ENCODE data around the gene ADAP1.
"Not testable (repeated sequence)": the region's sequence is repeated elsewhere in the genome, so short reads cannot be mapped to it uniquely, and the experiment has no call there.

The ADAP1 gene

DNA sequence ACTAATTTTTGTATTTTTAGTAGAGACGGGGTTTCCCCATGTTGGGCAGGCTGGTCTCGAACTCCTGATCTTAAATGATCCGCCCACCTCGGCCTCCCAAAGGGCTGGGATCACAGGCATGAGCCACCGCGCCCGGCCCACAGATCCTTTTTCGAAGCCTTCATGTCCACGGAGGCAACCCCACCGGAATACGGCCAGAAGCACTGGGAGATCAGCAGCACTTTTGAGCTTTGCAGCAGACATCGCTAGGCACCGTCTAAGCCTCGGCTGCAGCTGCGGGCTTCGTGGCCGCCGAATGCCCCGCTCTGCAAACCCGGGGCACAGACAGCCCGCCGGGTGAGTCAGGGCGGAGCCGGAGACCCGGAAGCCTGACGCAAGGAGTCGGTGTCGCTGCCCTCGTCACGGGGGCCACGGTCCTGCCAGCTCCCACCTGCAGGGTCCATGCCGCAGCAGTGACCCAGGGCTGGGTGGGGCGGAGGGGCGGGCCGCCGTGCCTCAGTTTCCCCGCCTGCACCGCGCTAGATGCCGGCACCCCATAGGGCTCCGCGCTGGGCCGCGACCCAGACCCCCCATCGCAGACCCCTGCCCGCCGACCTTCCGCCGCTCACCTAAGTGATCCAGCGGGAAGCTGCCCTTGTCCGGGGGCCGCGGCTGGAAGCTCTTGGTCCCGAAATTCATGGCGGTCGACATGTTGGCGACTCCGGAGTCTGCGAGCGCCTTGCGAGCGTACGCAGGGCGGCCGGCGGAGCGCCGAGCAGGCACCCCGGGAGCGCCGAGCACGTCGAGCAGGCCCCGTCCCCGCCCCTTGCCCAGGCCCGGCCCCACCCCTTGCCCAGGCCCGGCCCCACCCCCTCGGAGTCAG is 20.6 kb upstream of the ADAP1 start, which contains the start of gene COX19:
Gene COX19 (minus strand): TSS at position 730 of the 862 bp plus-strand sequence. CDS start 40 bp downstream, at position 690.
- DNase-seq (ENCODE audit: low read depth): peak; percentile 80

DNA sequence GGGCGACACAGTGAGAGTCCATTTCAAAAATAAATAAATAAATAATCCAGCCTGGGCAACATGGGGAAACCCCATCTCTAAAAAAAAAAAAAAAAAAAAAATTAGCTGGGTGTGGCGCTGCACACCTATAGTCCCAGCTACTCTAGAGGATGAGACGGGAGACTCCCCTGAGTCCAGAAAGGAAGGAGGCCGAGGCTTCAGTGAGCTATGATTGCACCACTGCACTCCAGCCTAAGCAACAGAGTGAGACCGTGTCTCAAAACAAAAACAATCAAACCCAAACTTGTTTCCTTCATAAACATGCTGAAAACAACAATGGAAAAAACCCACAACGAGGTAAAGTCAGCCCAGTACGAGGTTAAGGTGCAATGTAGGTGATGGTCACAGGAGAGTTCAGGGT is 19.7 kb upstream of the ADAP1 start:
- DNase-seq (ENCODE audit: low read depth): no peak

DNA sequence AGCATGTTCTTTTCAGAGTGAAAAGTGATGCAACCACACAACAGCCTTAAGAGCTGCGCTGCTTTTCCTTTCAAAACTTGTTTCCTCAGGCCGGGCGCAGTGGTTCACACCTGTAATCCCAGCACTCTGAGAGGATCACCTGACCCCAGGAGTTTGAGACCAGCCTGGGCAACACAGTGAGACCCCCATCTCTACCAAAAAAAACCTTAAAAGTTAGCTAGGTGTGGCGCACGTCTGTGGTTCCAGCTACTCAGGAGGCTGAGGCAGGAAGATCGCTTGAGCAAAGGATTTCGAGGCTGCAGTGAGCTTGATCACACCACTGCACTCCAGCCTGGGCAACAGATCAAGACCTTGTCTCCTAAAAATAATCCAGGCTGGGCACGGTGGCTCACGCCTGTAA is 18.8 kb upstream of the ADAP1 start:
- DNase-seq (ENCODE audit: low read depth): no peak

DNA sequence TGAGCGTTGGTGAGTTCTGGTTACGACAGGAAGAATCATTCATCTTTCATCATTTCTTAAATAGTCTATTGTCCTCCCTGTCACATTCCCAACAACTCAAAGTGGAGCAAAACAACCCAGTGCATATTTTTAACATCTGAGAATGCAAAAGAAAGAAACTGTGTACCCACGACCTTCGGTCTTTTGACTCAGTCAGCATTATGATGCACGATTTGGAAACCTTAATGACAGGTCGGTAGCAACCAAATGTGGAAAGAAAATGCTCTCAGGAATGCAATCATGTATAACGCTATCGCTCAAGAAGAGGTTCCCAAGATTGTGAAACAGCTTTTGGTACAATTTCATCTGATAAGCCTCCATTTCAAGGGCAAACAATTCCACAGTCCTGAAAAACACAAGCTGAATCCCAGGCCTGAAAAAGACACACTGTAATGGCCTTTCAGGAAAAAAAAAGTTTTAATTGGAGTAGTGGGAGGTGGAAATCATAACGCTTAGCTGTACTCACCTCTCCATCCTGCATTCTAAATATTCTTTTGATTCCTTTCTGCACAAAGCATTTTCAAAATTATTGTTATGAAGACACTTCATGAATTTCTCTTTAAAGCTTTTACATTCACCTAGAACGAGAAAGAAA is 18.3 kb upstream of the ADAP1 start:
- no peak for DNase-seq (ENCODE audit: low read depth)

DNA sequence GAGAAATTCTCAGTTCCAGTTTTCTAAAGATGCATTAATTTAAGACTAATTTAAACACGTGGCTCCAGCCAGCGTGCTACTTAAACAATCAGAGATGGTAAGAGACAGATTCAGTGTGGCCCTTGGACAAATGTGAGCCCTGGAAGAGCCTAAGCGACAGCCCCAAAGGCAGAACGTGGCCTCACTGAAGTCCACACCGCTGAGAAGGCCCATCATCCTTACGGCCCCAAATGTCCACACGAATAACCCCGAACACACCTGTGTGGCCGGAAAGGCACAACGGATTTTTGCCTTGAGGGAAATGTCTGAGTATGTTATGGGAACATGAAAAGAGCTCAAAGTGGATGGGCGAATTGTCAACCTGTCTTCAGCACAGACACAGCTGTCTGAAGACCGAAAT is 17.6 kb upstream of the ADAP1 start:
- no peak for DNase-seq (ENCODE audit: low read depth)

DNA sequence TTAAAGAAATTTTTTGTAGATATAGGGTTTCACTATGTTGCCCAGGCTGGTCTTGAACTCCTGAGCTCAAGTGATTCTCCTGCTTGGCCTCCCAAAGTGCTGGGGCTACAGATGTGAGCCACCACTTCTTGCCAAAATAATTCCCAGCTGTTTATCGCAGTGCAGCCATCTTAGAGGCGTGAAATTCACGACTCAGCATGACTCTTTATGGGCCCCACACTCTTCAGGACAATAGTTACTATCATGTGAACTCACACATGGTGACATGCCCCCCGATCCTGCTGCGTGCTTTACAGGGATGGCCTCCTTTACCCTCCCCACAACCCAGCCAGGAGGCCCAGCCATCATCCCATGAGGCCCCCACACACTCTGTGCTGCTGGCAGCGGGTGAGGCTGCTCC is 16.3 kb upstream of the ADAP1 start:
- no peak for DNase-seq (ENCODE audit: low read depth)

DNA sequence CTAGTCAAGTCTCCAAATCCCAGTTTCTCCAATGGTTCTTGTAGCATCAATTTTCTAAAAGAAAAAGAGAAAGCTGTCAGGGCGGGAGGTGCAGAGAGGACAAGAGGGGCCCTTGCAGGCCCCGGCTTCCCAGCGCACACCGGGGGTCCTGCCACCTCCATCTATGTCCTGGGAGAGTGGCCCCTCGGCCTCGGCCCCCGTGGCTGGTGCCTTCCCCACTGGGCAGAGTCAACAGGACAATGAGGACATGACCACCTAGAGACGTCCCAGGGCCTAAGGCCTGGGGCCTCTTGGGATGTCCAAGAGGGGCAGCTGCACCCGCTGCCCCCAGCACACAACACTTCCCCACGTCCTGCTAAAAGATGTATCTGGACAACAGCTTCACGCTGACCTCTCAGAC is 14.9 kb upstream of the ADAP1 start:
- DNase-seq (ENCODE audit: low read depth): no peak

DNA sequence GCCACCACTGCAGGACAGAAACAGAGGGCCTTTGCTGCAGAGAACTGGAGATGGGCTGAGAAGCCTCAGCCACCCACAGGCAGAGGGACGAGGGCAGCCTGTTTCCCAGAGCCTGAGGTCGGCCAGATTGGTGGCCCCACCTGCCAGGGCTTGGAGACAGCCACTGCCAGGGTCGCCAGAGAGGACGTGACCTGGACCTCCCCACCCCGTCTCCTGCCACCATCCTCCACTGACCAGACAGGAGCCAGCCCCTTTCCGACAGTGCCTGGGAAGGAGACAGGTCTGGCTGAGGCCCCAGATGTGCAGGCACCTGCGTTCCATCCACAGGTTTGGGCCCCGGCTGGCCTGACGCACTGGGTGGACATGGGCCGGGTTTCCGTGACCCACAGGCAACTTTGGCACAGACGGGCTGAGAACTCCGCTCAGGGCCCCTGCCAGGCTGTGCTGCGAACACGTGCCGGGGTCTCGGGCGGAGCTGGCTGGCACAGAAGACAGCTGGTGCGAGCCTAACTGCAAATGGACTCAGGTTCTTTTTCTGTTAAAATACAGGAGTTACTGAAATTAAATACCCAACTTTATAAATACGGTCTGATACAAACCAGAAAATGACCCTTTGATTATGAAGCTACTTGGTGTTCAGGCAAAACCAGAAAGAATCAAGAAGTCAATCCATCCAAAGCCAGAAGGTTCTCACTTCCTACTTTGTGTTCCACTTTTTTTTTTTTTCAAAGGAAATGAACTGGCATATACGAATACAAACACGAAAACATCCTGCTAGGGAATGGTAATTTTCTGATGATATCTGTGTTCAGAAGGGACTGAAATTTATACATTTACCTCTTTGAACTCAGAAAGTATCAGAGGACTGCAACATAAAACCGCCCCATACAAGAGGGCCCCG is 14.0 kb upstream of the ADAP1 start:
- no peak for DNase-seq (ENCODE audit: low read depth)

DNA sequence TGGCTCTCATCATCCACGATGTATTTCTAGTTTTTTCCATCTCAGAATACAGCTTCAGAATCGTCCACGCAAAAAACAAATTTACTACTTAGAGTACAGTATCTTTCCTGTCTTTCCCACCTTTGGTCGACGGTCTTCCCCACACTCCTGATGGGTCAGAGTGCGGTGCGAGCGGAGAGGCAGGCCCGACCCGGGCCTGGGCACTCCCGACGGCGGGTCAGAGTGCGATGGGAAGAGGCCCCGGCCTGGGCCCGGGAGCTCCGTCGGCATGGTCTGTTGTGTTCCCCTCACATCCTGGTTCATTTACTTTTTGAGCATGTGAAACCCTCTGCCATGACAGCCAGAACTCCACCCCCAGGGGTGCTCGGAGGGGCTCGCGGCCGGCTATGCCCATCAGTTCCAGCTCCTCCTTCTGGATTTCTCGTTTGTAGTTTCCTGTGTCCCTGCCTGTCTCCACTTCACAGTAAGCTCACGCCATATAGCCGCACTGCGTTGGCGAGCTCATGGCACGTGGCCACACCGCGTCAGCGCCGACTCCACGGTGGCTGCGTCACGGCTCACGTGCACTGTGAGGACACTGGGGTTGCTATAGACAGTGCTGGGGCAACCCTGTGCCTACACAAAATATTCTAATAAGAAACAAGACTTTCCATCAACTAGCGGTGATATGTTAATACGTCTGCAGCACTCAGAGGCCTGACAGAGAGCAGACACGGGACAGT is 13.0 kb upstream of the ADAP1 start:
- no peak for DNase-seq (ENCODE audit: low read depth)

DNA sequence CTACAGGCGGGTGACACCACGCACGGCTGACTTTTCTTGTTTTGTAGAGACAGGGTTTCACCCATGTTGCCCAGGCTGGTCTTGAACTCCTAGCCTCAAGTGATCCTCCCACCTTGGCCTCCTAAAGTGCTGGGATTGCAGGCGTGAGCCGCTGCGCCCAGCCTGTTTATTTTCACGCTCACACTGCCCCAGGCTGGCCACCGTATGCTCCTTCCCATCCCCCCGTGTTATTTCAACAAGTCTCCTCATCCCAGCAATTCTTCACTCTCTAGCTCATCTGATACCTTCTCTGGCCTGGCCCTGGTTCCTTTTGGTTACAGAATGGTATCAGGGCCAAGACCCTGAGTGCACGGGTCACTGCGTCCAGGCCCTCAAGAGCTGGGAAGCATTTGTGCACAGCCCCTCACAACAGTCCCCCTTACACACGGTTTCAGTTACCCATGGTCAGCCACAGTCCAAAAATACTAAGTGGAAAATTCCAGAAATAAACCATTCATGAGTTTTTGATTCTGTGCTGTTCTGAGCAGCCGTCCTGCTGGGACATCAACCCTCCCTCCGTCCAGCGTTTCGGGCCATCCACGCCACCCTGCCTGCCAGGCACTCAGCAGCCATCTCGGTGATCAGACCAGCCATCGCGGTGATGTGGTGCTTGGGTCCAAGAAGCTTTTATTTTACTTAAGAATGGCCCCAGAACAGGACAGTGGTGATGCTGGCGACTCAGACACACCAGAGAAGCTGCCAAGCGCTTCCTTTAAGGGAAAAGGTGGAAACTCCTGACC is 12.0 kb upstream of the ADAP1 start:
- DNase-seq (ENCODE audit: low read depth): no peak

DNA sequence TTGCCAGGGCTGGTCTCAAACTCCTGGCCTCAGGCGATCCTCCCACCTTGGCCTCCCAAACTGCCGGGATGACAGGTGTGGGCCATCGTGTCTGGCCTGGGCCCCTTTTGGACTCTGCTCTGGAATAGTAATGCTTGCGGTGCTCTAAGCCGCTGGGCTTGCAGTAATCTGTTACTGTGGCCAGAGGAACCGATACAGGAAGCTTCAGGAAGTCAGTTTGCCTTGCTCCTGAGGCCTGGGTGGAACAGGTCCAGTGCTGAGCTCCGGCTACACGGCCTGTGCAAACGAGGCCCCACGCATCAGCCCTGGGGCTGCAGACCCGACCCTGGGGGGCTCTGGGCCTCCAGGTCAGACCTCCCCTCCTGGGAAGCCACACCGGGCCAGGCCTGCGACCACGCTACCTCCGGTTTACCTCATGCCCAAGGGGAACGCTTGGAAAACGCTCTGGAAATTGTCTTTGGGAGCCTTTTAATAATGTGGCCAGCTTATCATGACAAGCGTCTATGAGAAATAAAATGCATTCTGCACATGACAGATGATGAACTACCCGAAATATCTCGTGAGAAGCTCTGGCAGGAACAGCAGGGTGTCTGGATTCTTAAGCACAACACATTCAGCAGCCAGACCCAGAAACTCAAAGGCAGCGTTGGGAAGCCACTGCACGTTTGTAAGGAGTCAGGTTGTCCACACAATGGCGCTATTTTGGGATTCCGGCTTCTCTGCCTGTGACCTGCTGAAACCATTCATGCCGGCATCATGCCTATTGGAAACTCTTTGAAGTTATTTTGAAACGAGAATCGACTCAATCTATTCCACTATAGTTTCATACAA is 10.1 kb upstream of the ADAP1 start:
- DNase-seq (ENCODE audit: low read depth): no peak

DNA sequence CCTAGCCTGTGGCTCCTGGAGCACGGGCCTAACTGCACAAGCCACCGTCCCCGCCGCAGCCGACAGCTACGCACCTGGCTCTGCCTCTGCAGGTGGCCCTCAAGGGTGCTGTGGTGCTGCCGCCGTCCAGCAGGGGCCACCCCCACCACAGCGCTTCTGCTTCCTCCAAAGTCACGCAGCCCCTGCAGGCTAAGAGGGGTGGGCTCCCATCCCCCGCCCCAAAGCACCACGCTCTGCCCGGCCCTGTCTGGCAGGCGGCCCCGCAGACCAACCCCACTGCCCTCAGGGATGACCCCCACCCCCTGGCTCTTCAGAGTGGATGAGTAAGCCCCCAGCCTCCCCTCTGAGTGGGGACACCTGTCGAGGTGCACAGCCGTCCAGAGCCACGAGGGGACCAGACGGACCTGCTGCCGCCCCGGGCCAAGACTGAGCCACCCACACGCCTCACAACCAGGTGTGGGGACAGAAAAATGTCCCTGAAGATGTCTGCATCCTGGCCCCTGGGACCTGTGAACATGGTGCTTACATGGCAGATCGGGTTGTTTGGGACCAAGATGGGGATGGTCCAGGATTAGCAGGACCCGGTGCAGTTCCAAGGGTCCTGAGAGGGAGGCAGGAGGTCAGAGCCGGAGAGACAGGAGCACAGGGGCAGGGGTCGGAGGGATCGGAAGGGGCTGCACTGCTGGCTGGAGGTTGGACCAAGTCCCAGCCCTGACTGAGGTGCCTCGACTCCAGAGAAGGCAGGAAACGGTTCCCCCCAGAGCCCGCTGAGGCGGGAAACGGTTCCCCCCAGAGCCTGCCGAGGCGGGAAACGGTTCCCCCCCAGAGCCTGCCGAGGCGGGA is 9.0 kb upstream of the ADAP1 start:
- no peak for DNase-seq (ENCODE audit: low read depth)

DNA sequence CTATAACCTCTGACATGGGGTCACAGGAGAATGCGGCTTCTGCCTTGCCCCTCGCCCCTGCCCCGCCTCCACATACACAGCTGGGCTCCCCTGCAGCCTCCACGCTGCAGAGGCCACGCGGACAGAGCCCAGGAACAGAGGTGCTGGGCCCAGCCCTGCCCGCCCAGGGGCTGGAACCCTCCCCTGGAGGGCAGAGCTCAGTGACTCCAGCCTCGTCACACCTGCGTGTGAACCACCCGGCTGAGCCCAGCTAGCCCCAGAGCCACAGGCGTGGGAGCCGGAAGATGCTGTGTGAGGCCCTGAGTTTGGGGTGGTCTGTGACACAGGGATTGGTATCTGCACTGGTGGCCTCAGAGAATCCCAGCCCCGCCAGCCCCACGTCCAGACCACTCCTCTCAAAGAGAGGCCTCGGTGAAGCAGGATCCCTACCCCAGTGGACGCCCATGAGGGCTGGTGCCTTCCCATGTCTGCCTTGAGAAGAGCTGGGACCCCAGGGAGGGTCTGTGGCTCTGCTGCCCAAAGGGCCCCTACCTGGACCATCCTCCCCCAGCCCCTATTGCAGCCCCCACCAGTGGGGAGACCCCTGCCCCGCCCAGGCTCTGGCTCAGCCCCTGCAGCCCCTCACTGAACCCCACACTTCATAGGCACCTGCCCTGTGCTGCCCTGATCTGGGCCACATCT is 8.1 kb upstream of the ADAP1 start:
- DNase-seq (ENCODE audit: low read depth): no peak

DNA sequence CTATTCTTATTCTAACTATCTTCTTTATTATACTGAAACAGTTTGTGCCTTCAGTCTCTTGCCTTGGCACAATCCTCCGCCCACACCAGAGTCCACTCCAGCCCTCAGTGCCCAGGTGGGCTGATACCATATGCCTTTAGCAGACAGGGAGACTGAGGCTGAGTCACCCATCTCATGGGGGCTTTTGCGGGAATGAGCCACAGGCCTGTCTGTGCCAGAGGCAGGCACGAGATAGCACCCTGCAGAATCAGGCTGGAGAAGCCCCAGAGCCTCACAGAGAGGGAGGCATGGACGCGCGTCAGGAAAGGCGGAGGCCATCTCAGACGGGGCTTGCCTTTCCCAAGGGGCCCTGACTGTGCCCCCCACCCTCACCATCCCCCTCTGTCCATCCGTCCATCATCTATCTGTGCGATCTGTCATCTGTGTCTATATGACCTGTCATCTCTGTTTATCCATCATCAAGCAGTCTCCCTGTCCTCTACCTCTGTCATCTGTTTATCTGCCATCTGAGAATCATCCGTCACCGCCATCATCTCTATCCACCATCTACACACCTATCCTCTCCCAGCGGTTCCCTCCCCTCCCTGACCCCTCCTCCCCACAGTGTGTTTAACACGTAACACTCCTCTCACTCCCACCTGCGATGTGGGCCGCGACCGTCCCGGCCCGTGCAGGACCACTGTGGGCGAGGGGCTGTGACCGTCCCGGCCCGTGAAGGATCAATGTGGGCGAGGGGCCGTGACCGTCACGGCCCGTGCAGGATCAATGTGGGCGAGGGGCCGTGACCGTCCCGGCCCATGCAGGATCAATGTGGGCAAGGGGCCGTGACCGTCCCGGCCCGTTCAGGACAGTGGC is 7.3 kb upstream of the ADAP1 start:
- no peak for DNase-seq (ENCODE audit: low read depth)

DNA sequence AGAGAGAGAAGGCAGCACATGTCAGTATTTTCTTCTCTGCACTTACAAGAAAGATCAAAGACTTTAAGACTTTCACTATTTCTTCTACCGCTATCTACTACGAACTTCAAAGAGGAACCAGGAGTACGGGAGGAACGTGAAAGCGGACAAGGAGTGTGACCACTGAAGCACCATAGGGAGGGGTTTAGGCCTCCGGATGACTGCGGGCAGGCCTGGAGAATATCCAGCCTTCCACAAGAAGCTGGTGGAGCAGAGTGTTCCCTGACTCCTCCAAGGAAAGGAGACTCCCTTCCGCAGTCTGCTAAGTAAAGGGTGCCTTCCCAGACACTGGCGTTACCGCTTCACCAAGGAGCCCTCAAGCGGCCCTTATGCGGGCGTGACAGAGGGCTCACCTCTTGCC is 6.5 kb upstream of the ADAP1 start:
- DNase-seq (ENCODE audit: low read depth): not testable (repeated sequence)

DNA sequence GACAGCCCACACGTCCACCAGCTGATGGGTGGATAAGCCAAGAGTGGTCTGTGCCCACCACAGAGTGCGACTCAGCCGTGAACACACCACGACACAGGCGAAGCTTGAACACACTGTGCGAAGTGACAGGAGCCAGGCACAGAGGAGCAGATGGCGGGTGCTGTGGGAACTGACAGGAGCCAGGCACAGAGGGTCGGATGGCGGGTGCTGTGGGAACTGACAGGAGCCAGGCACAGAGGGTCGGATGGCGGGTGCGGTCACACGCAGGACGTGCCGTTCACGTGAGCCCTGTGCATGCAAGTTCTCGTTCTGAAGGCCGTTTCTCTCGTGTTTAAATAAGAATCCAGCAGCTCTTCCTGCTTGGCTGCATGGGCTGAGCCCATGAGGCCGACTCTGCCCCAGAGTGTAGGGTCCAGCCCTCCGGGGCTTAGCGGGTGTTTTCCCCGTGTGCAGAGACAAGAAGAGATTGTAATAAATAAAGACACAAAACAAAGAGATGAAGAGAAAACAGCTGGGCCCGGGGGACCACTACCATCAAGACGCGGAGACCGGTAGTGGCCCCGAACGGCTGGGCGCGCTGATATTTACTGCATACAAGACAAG is 5.9 kb upstream of the ADAP1 start:
- DNase-seq (ENCODE audit: low read depth): no peak

DNA sequence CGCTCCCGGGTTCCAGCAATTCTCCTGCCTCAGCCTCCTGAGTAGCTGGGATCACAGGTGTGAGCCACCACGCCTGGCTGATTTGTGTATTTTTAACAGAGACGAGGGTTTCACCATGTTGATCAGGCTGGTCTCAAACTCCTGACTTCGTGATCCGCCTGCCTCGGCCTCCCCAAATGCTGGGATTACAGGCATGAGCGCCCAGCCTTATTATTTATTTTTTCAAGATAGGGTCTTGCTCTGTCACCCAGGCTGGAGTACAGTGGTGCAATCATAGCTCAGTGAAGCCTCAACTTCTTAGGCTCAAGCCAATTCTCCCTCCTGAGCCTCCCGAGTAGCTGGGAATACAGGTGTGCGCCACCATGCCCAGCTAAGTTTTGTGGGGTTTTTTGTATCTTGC is 5.3 kb upstream of the ADAP1 start:
- not testable (repeated sequence) for DNase-seq (ENCODE audit: low read depth)

Measured in stimulated activated CD8-positive, alpha-beta memory T cell treated with anti-CD3 and anti-CD28 coated beads, Interleukin-7, amount 100 ng/mL, for 24 hours (primary cell).